DND-41 (cell line): ENCODE results near the gene GPR17.

Experiments used
- ATAC-seq: fragments of 200-7000 bp; cut with Tn5 transposase; 3 replicates; pipeline ENCODE4 v1.9.1; 2021; ENCODE audit warnings: low read depth; ENCODE audit not compliant: insufficient read depth
- DNase-seq: peaks from one replicate; pipeline ENCODE4 v3.0.0-alpha.2; 2020
- H2AFZ ChIP-seq: 2 replicates; pipeline ENCODE4 v1.6.0; 2012; ENCODE audit warnings: low read depth, low read length
- H3K27ac ChIP-seq: 2 replicates; pipeline ENCODE4 v1.5.1; 2012; ENCODE audit warnings: low read length, inconsistent platforms
- H3K27me3 ChIP-seq: fragments of 200-600 bp; sonication (generic); 2 replicates; pipeline ENCODE4 v1.6.0; 2012; ENCODE audit warnings: low read length, mild to moderate bottlenecking, inconsistent platforms; ENCODE audit not compliant: insufficient read depth, poor library complexity
- H3K36me3 ChIP-seq: 2 replicates; pipeline ENCODE4 v1.5.1; 2012; ENCODE audit warnings: low read length, inconsistent platforms; ENCODE audit not compliant: insufficient read depth
- H3K4me1 ChIP-seq: 2 replicates; pipeline ENCODE4 v1.5.1; 2012; ENCODE audit warnings: mild to moderate bottlenecking, low read length; ENCODE audit not compliant: insufficient read depth
- H3K4me2 ChIP-seq: 2 replicates; pipeline ENCODE4 v1.6.0; 2012; ENCODE audit warnings: mild to moderate bottlenecking, moderate library complexity, low read length, inconsistent platforms; ENCODE audit not compliant: insufficient read depth
- H3K4me3 ChIP-seq, 2 experiments: fragments of 200-600 bp in 1 of 2; shearing (Covaris generic) in 1 of 2; 2 replicates each; pipeline ENCODE4 v1.5.1; 2012 to 2016; ENCODE audit warnings: inconsistent platforms in 2 of 2, low read length in 2 of 2, mild to moderate bottlenecking in 2 of 2, low read depth in 1 of 2, moderate library complexity in 1 of 2
- H3K79me2 ChIP-seq: 2 replicates; pipeline ENCODE4 v1.6.0; 2012; ENCODE audit warnings: low read length, inconsistent platforms; ENCODE audit not compliant: insufficient read depth
- H3K9ac ChIP-seq: 2 replicates; pipeline ENCODE4 v1.6.0; 2012; ENCODE audit warnings: low read depth, mild to moderate bottlenecking, inconsistent platforms, low read length, moderate library complexity
- H3K9me3 ChIP-seq: 2 replicates; pipeline ENCODE4 v1.5.1; 2012; ENCODE audit warnings: low read length, moderate library complexity, mild to moderate bottlenecking, inconsistent platforms; ENCODE audit not compliant: insufficient read depth, severe bottlenecking
- H4K20me1 ChIP-seq: 2 replicates; pipeline ENCODE4 v1.6.0; 2012; ENCODE audit warnings: low read length; ENCODE audit not compliant: insufficient read depth
- CTCF ChIP-seq: IDR thresholded peaks from 2 replicates; pipeline ENCODE4 v1.5.1; 2012; ENCODE audit warnings: borderline replicate concordance, low read length, moderate library complexity, mild to moderate bottlenecking; ENCODE audit not compliant: poor library complexity, severe bottlenecking; ENCODE audit errors: extremely low read depth
- EZH2 ChIP-seq: IDR thresholded peaks from 3 replicates; pipeline ENCODE4 v1.6.1; 2012; ENCODE audit warnings: borderline replicate concordance, low read depth, mild to moderate bottlenecking, moderate library complexity, low read length, inconsistent platforms; ENCODE audit not compliant: severe bottlenecking

Gene GPR17

GRCh38 chr2:127620866-127621265 is 25.1 kb upstream of the GPR17 start:
- DNase-seq (peak; percentile 55), ATAC-seq (no peak)
- H3K4me1 ChIP-seq: peaks cover 93% of the 10 kb centered on the region
- H2AFZ ChIP-seq: no peak overlapping the region
- H3K27me3 ChIP-seq: no peaks in the 10 kb centered on the region
- peak overlapping the region; percentile 33 for H3K9ac ChIP-seq
- no peak for TF ChIP-seq EZH2
- peaks cover 65% of the 10 kb centered on the region for H3K36me3 ChIP-seq
- peak overlapping the region; percentile 84 for H3K27ac ChIP-seq
- H3K79me2 ChIP-seq: peaks cover 22% of the 10 kb centered on the region
- no peaks in the 10 kb centered on the region for H4K20me1 ChIP-seq
- H3K9me3 ChIP-seq: no peaks in the 10 kb centered on the region
- H3K4me3 ChIP-seq: no peak overlapping the region
- H3K4me2 ChIP-seq: no peak overlapping the region

DNA sequence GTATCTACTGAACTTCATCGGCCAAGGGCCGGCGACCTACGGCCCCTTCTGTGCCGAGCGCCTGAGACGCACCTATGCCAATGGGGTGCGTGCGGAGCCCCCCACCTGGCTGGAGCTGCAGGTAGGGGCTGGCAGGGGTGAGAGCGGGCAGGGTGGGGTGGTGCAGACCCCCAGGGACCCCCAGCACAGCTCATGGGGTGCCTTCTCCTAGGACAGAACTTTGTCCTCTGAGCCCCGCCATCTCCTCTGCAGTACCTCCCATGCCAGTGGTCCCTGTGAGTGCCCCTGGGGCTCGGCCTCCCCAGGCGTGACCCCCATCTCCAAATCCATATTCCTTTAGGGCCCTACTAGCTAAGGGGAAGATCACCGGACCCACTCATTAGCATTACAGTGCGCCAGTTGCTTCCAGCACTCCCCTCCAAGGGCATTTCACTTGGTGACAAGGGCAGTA is 23.9 kb upstream of the GPR17 start:
- H3K4me3 ChIP-seq: no peak overlapping the region
- peak overlapping the region; percentile 85 for H3K27ac ChIP-seq
- H2AFZ ChIP-seq: no peak overlapping the region
- DNase-seq: no peak
- no peak overlapping the region; the same call in 1 of the 2 replicates for H3K4me2 ChIP-seq
- H3K36me3 ChIP-seq: peaks cover 68% of the 10 kb centered on the region
- H3K4me1 ChIP-seq: peaks cover 92% of the 10 kb centered on the region
- H3K79me2 ChIP-seq: peaks cover 22% of the 10 kb centered on the region
- ATAC-seq: no peak
- no peaks in the 10 kb centered on the region for H3K9me3 ChIP-seq
- H4K20me1 ChIP-seq: no peaks in the 10 kb centered on the region
- H3K9ac ChIP-seq: peak overlapping the region; percentile 29; the same call in 1 of the 2 replicates
- H3K27me3 ChIP-seq: no peaks in the 10 kb centered on the region
- TF ChIP-seq CTCF: no peak
- TF ChIP-seq EZH2: no peak

- DNase-seq: peak; percentile 50
- Histone ChIP-seq H3K9ac (peak overlapping the region; percentile 29), H4K20me1 (no peaks in the 10 kb centered on the region), H3K4me3 (no peak overlapping the region), H3K36me3 (peaks cover 66% of the 10 kb centered on the region), H3K4me2 (no peak overlapping the region; the same call in 1 of the 2 replicates), H3K4me1 (peaks cover 85% of the 10 kb centered on the region), H2AFZ (no peak overlapping the region), H3K27ac (peak overlapping the region; percentile 85), H3K79me2 (peaks cover 22% of the 10 kb centered on the region), H3K27me3 (no peaks in the 10 kb centered on the region), H3K9me3 (no peaks in the 10 kb centered on the region)
- no peak for ATAC-seq
- TF ChIP-seq CTCF (no peak), EZH2 (no peak)
Observed at GRCh38 chr2:127622561-127623387, 23.2 kb upstream of the GPR17 start.
